H1 (cell line): ENCODE results near the gene CPE.

Experiments used
- ATF2 ChIP-seq: IDR thresholded peaks from 2 replicates; pipeline ENCODE4 v1.6.1; 2012; ENCODE audit warnings: low read length, inconsistent platforms
- BCL11A ChIP-seq, 2 experiments: IDR thresholded peaks; one replicate each; pipeline ENCODE4 v1.6.1; 2011; ENCODE audit warnings: low read depth in 2 of 2, low read length in 2 of 2, mild to moderate bottlenecking in 2 of 2
- CHD2 ChIP-seq: IDR thresholded peaks from 2 replicates; pipeline ENCODE4 v1.6.1; 2012; ENCODE audit warnings: low read length, improper control_type of control experiment
- EZH2 ChIP-seq: fragments of 200-600 bp; sonication (generic); IDR thresholded peaks from 2 replicates; pipeline ENCODE4 v1.7.1; 2012; ENCODE audit warnings: low read depth, mild to moderate bottlenecking, moderate library complexity, low read length, inconsistent platforms; ENCODE audit not compliant: severe bottlenecking
- POLR2A ChIP-seq, 2 experiments: IDR thresholded peaks; 1 replicate in 1 of 2; 2 replicates in 1 of 2; pipeline ENCODE4 v1.6.1; 2011; ENCODE audit warnings: low read depth in 2 of 2, low read length in 2 of 2, mild to moderate bottlenecking in 2 of 2; ENCODE audit errors: control extremely low read depth in 1 of 2
- POLR2AphosphoS5 ChIP-seq: IDR thresholded peaks from 2 replicates; pipeline ENCODE4 v1.6.1; 2011; ENCODE audit warnings: low read depth, low read length
- RNF2 ChIP-seq: fragments of 200-900, 300-1000 bp; sonication (generic); IDR thresholded peaks from 2 replicates; pipeline ENCODE4 v1.7.1; 2016; ENCODE audit warnings: borderline replicate concordance, low read depth, mild to moderate bottlenecking, antibody characterized with exemption, low read length; ENCODE audit not compliant: poor library complexity, severe bottlenecking; ENCODE audit errors: missing control alignments
- TAF1 ChIP-seq: IDR thresholded peaks from 2 replicates; pipeline ENCODE4 v1.6.1; 2011; ENCODE audit warnings: mild to moderate bottlenecking, low read depth, low read length
- USF2 ChIP-seq: IDR thresholded peaks from 2 replicates; pipeline ENCODE4 v1.6.1; 2011; ENCODE audit warnings: low read length, improper control_type of control experiment
- YY1 ChIP-seq: IDR thresholded peaks from 2 replicates; pipeline ENCODE4 v1.6.1; 2011; ENCODE audit warnings: low read depth, mild to moderate bottlenecking, low read length
- ZNF274 ChIP-seq: IDR thresholded peaks from 2 replicates; pipeline ENCODE4 v1.7.0; 2012; ENCODE audit warnings: low read length, borderline replicate concordance; ENCODE audit errors: extremely low read depth
- TF ChIP-seq, protein P1 (sequence below), 3 experiments: IDR thresholded peaks; 1 replicate in 2 of 3; 2 replicates in 1 of 3; pipeline versions ENCODE4 v1.5.1 to v1.6.1; 2011; ENCODE audit warnings: low read length in 3 of 3, mild to moderate bottlenecking in 3 of 3, inconsistent platforms in 2 of 3, low read depth in 1 of 3, moderate library complexity in 1 of 3; ENCODE audit not compliant: insufficient read depth in 1 of 3; ENCODE audit errors: control extremely low read depth in 1 of 3
- TF ChIP-seq, protein P2 (sequence below): IDR thresholded peaks from 2 replicates; pipeline ENCODE4 v1.6.1; 2011; ENCODE audit warnings: low read depth, mild to moderate bottlenecking, low read length; ENCODE audit not compliant: insufficient read depth

DNA sequence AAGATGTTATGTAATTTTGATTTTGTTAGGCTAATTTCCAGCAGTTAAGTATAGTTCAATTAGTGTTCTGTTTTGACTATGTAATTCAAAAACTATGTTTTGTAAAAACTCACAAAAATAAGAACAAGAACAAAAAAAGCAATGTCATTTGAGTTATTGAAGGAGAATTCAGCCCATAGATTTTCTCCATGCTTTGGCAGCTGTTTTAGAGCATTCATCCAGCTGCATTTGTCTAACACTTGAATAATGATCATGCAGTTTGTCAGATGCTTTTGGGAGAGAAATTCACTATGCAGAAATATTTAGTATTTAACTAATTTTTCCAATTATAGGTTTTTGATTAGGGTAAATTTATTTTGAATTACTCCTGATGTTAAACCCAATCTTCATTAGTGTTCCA is 14.2 kb downstream of the CPE start:
- TF ChIP-seq YY1 (no peak), USF2 (no peak), BCL11A (IDR thresholded peaks at IDR 0.05; ENCODE audit: low read depth in 2 of 2, low read length in 2 of 2) (no peak), RNF2 (no peak), CHD2 (no peak), POLR2A (IDR thresholded peaks at IDR 0.05; ENCODE audit: control extremely low read depth in 1 of 2, low read depth in 2 of 2, low read length in 2 of 2) (no peak), ZNF274 (no peak), EZH2 (no peak), POLR2AphosphoS5 (no peak), ATF2 (no peak), TAF1 (no peak)
- TF ChIP-seq, protein P1, sequence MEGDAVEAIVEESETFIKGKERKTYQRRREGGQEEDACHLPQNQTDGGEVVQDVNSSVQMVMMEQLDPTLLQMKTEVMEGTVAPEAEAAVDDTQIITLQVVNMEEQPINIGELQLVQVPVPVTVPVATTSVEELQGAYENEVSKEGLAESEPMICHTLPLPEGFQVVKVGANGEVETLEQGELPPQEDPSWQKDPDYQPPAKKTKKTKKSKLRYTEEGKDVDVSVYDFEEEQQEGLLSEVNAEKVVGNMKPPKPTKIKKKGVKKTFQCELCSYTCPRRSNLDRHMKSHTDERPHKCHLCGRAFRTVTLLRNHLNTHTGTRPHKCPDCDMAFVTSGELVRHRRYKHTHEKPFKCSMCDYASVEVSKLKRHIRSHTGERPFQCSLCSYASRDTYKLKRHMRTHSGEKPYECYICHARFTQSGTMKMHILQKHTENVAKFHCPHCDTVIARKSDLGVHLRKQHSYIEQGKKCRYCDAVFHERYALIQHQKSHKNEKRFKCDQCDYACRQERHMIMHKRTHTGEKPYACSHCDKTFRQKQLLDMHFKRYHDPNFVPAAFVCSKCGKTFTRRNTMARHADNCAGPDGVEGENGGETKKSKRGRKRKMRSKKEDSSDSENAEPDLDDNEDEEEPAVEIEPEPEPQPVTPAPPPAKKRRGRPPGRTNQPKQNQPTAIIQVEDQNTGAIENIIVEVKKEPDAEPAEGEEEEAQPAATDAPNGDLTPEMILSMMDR (IDR thresholded peaks at IDR 0.05; ENCODE audit: control extremely low read depth in 1 of 3, insufficient read depth in 1 of 3, low read depth in 1 of 3, low read length in 3 of 3): no peak
- TF ChIP-seq, protein P2, sequence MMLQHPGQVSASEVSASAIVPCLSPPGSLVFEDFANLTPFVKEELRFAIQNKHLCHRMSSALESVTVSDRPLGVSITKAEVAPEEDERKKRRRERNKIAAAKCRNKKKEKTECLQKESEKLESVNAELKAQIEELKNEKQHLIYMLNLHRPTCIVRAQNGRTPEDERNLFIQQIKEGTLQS: no peak
